Neural progenitor cell (in vitro differentiated cells): Measurements from ENCODE around the gene TELO2.

Source experiments
- EZH2 ChIP-seq: fragments of 200-600 bp; sonication (generic); IDR thresholded peaks from 2 replicates; pipeline ENCODE4 v1.6.1; 2017; ENCODE audit warnings: antibody characterized with exemption, mild to moderate bottlenecking, moderate library complexity
- EZH2phosphoT487 ChIP-seq: fragments of 200-600 bp; sonication (generic); IDR thresholded peaks from 2 replicates; pipeline ENCODE4 v1.6.1; 2017; ENCODE audit warnings: antibody characterized with exemption
- TF ChIP-seq, protein P1 (sequence below): fragments of 200-600 bp; sonication (generic); IDR thresholded peaks from 2 replicates; pipeline ENCODE4 v1.5.1; 2017; ENCODE audit warnings: antibody characterized with exemption, mild to moderate bottlenecking

GRCh38 chr16:1477033-1477432 lies 16.1 kb upstream of the TELO2 start:
- TF ChIP-seq, protein P1, sequence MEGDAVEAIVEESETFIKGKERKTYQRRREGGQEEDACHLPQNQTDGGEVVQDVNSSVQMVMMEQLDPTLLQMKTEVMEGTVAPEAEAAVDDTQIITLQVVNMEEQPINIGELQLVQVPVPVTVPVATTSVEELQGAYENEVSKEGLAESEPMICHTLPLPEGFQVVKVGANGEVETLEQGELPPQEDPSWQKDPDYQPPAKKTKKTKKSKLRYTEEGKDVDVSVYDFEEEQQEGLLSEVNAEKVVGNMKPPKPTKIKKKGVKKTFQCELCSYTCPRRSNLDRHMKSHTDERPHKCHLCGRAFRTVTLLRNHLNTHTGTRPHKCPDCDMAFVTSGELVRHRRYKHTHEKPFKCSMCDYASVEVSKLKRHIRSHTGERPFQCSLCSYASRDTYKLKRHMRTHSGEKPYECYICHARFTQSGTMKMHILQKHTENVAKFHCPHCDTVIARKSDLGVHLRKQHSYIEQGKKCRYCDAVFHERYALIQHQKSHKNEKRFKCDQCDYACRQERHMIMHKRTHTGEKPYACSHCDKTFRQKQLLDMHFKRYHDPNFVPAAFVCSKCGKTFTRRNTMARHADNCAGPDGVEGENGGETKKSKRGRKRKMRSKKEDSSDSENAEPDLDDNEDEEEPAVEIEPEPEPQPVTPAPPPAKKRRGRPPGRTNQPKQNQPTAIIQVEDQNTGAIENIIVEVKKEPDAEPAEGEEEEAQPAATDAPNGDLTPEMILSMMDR = no peak
- no peak for TF ChIP-seq EZH2
- no peak for TF ChIP-seq EZH2phosphoT487
